BE2C (cell line): ENCODE measurements around the gene B3GNT7.

Source experiments
- DNase-seq: peaks from one replicate; pipeline ENCODE4 v3.0.0-alpha.2; 2020
- H3K27me3 ChIP-seq: fragments of 250-450 bp; sonication (Bioruptor Pico); 2 replicates; pipeline ENCODE4 v1.5.1; 2020; ENCODE audit warnings: mild to moderate bottlenecking
- H3K36me3 ChIP-seq: fragments of 250-450 bp; sonication (Bioruptor Pico); 2 replicates; pipeline ENCODE4 v1.5.1; 2020; ENCODE audit warnings: mild to moderate bottlenecking
- H3K4me1 ChIP-seq: fragments of 250-450 bp; sonication (Bioruptor Pico); 2 replicates; pipeline ENCODE4 v1.5.1; 2020
- H3K4me3 ChIP-seq: 2 replicates; pipeline ENCODE4 v1.5.1; 2011; ENCODE audit warnings: low read depth, low read length
- H3K9me3 ChIP-seq: fragments of 250-450 bp; sonication (Bioruptor Pico); 2 replicates; pipeline ENCODE4 v1.5.1; 2020
- CTCF ChIP-seq: IDR thresholded peaks from 2 replicates; pipeline ENCODE4 v1.5.1; 2012; ENCODE audit warnings: mild to moderate bottlenecking, low read depth, low read length

B3GNT7 gene

GRCh38 chr2:231370429-231370748 lies 25.1 kb upstream of the B3GNT7 start:
- no peak for DNase-seq
- Histone ChIP-seq H3K4me3 (no peak overlapping the region), H3K36me3 (no peaks in the 10 kb centered on the region), H3K4me1 (peaks cover 35% of the 10 kb centered on the region), H3K9me3 (no peaks in the 10 kb centered on the region), H3K27me3 (no peaks in the 10 kb centered on the region)
- no peak for TF ChIP-seq CTCF

- no peaks in the 10 kb centered on the region for H3K36me3 ChIP-seq
- peaks cover 37% of the 10 kb centered on the region for H3K4me1 ChIP-seq
- H3K9me3 ChIP-seq: no peaks in the 10 kb centered on the region
- TF ChIP-seq CTCF: no peak
- DNase-seq: no peak
- H3K4me3 ChIP-seq: no peak overlapping the region
- no peaks in the 10 kb centered on the region for H3K27me3 ChIP-seq
These were observed 24.6 kb upstream of the B3GNT7 start for GRCh38 chr2:231370749-231371429.

DNA sequence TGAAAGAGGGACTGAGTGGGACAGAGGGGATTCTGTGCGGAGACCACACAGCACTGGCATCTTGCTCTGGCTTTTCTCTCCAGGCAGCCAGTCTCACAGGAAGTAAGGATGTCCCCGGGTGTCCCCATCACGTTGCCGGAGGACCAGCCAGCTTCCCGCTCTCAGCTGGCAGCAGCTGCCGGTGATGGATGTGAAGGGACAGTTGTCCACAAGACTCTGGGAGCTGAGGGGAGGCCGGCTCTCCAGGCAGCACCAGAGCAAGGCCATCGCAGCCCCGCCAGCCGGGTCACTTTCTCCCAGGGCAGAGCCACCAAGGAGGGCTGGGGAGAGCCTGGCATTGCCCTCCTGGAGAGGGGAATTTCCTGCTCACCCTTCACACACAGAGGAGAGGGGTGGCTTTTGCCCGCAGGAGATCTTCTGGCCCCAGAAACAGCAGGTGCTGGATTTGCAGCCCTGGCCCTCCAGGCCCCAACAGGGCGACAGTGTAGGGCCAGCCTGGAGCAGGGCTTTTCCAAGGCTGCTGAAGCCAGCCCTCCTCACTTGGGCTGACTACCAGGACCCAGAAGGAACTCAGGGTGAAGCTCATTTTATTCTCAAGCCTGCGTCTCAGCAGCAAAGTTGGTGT lies 24.0 kb upstream of the B3GNT7 start:
- Histone ChIP-seq H3K4me3 (no peak overlapping the region), H3K4me1 (peaks cover 39% of the 10 kb centered on the region), H3K27me3 (no peaks in the 10 kb centered on the region), H3K9me3 (no peaks in the 10 kb centered on the region), H3K36me3 (no peaks in the 10 kb centered on the region)
- no peak for TF ChIP-seq CTCF
- no peak for DNase-seq

- Histone ChIP-seq H3K27me3 (no peaks in the 10 kb centered on the region), H3K36me3 (no peaks in the 10 kb centered on the region), H3K9me3 (no peaks in the 10 kb centered on the region), H3K4me1 (peaks cover 39% of the 10 kb centered on the region), H3K4me3 (no peak overlapping the region)
- no peak for DNase-seq
- TF ChIP-seq CTCF: no peak
These were observed 23.2 kb upstream of the B3GNT7 start for GRCh38 chr2:231372326-231372725.

DNA sequence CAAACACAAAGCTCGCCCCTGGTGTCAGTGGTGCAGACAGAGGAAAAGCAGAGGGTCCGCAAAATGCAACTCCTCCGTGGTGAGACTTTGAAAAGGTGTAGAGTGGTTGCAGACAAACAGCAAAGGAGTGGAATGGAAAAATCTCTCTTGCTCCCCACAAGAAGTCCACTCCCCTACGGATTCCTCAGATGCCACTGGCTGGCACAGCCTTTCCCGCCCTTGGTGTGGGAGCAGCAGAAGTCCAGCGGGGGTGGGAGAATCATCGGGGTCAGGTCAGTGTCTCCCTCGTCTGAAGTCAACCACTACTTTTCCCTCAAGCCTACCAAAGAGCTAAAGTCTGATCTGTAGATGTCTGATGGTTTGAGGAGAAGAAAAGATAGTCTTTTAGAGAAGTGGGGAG lies 22.3 kb upstream of the B3GNT7 start:
- no peaks in the 10 kb centered on the region for H3K9me3 ChIP-seq
- DNase-seq: no peak
- peaks cover 43% of the 10 kb centered on the region for H3K4me1 ChIP-seq
- H3K27me3 ChIP-seq: no peaks in the 10 kb centered on the region
- no peak for TF ChIP-seq CTCF
- no peak overlapping the region for H3K4me3 ChIP-seq
- no peaks in the 10 kb centered on the region for H3K36me3 ChIP-seq

- no peak for DNase-seq
These were observed 21.6 kb upstream of the B3GNT7 start for GRCh38 chr2:231373786-231374349.

More at GRCh38 chr2:231373786-231374349, 21.6 kb upstream of the B3GNT7 start:
- Histone ChIP-seq H3K9me3 (no peaks in the 10 kb centered on the region), H3K27me3 (no peaks in the 10 kb centered on the region), H3K36me3 (no peaks in the 10 kb centered on the region), H3K4me1 (peaks cover 48% of the 10 kb centered on the region), H3K4me3 (no peak overlapping the region)
- TF ChIP-seq CTCF: no peak
